ENCODE results near the gene CRACDL. TPM values are rescaled to one million over a fixed set of nuclear protein-coding genes. Genes with fewer than 3 reads are reported as not detected.

The CRACDL gene
- polyA plus RNA-seq, 1 of the 3 experiments (the other 2 are of a cell fraction), result not detected

- no peak for DNase-seq
- Histone ChIP-seq H3F3A (replicated peaks; ENCODE audit: insufficient read depth) (no peaks in the 10 kb centered on the region), H3K79me2 (ENCODE audit: insufficient read depth) (no peaks in the 10 kb centered on the region), H3K27me3 (ENCODE audit: insufficient read depth) (peaks cover 10% of the 10 kb centered on the region; the same call in 1 of the 2 replicates), H3K9me3 (no peaks in the 10 kb centered on the region), H4K20me1 (ENCODE audit: insufficient read depth) (no peaks in the 10 kb centered on the region), H3K36me3 (replicated peaks in 1 of 2; ENCODE audit: control insufficient read depth in 1 of 2, insufficient read depth in 2 of 2, low read length in 1 of 2) (no peaks in the 10 kb centered on the region), H2AFZ (ENCODE audit: low read depth) (no peak overlapping the region), H3K4me2 (no peak overlapping the region), H3K9me2 (no peaks in the 10 kb centered on the region), H3K9ac (no peak overlapping the region), H3K4me1 (ENCODE audit: control insufficient read depth in 1 of 2, insufficient read depth in 2 of 2, low read depth in 1 of 2, low read length in 1 of 2) (no peaks in the 10 kb centered on the region; a peak in 1 of 4 replicates), H3K4me3 (ENCODE audit: low read depth in 2 of 2, low read length in 1 of 2) (no peak overlapping the region), H3K27ac (ENCODE audit: low read depth in 2 of 2, low read length in 1 of 2) (no peak overlapping the region)
- 85% methylated on average over 6 of the region's 15 CpGs for WGBS (ENCODE audit: low lambda C conversion rate)
- TF ChIP-seq SMC3 (IDR thresholded peaks at IDR 0.05; ENCODE audit: low read depth, low read length) (no peak), JUND (IDR thresholded peaks at IDR 0.05) (no peak), RAD21 (IDR thresholded peaks at IDR 0.05; ENCODE audit: low read length) (no peak), FOSL2 (IDR thresholded peaks at IDR 0.05; ENCODE audit: borderline replicate concordance, low read depth) (no peak), ELF1 (IDR thresholded peaks at IDR 0.05) (no peak)
- POLR2A ChIA-PET, result no interaction called here
- CTCF ChIA-PET, result interaction anchor here (1.1 to 1.9 kb wide), 3 partner anchors 98 to 258 kb away, joined by 3 to 9 read pairs (median 3); no protein-coding TSS in a partner anchor
These were observed 109.2 kb downstream of the CRACDL start for GRCh38 chr2:98826856-98827255.

DNA sequence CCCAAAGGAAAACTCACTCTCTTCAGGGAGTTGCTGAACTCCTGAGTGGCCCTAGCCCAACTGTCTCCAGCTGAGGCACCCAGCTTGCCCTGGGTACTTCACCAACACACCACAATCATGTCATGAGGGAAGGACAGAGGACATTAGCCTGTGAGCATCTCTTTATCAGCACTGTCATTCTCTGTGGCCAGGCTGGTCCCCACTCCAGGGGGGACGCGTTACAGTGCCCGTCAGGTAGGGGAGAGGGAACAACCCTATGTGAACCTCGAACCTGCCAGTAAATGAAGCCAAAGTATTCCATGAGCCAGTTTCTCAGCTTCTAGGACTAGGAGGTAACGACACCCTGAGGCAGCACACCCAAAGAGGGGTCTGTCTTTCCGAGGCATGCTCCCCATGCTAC lies 110.2 kb downstream of the CRACDL start:
- no peaks in the 10 kb centered on the region; a peak in 1 of 4 replicates for H3K4me1 ChIP-seq (ENCODE audit: control insufficient read depth in 1 of 2, insufficient read depth in 2 of 2, low read depth in 1 of 2, low read length in 1 of 2)
- no peaks in the 10 kb centered on the region for H3F3A ChIP-seq (replicated peaks; ENCODE audit: insufficient read depth)
- H3K9me2 ChIP-seq, result no peaks in the 10 kb centered on the region
- WGBS (ENCODE audit: low lambda C conversion rate), result 64% methylated on average over 6 of the region's 6 CpGs
- H3K36me3 ChIP-seq (replicated peaks in 1 of 2; ENCODE audit: control insufficient read depth in 1 of 2, insufficient read depth in 2 of 2, low read length in 1 of 2), result no peaks in the 10 kb centered on the region
- H3K79me2 ChIP-seq (ENCODE audit: insufficient read depth), result no peaks in the 10 kb centered on the region
- ChIA-PET CTCF (interaction anchor here (1.0 to 1.9 kb wide), 3 partner anchors 176 to 257 kb away, joined by 3 to 9 read pairs (median 3); no protein-coding TSS in a partner anchor), POLR2A (no interaction called here)
- H3K9me3 ChIP-seq, result no peaks in the 10 kb centered on the region
- no peak overlapping the region for H3K4me2 ChIP-seq
- H3K4me3 ChIP-seq (ENCODE audit: low read depth in 2 of 2, low read length in 1 of 2), result no peak overlapping the region
- H4K20me1 ChIP-seq (ENCODE audit: insufficient read depth), result no peaks in the 10 kb centered on the region
- DNase-seq, result no peak
- no peak overlapping the region for H2AFZ ChIP-seq (ENCODE audit: low read depth)
- TF ChIP-seq SMC3 (IDR thresholded peaks at IDR 0.05; ENCODE audit: low read depth, low read length) (no peak), REST (IDR thresholded peaks at IDR 0.05; ENCODE audit: low read depth, low read length) (no peak), RXRA (IDR thresholded peaks at IDR 0.05; ENCODE audit: borderline replicate concordance, low read depth) (no peak)
- TF ChIP-seq, protein P1, sequence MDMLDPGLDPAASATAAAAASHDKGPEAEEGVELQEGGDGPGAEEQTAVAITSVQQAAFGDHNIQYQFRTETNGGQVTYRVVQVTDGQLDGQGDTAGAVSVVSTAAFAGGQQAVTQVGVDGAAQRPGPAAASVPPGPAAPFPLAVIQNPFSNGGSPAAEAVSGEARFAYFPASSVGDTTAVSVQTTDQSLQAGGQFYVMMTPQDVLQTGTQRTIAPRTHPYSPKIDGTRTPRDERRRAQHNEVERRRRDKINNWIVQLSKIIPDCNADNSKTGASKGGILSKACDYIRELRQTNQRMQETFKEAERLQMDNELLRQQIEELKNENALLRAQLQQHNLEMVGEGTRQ (IDR thresholded peaks at IDR 0.05; ENCODE audit: borderline replicate concordance, low read depth, low read length), result no peak
- H3K27ac ChIP-seq (ENCODE audit: low read depth in 2 of 2, low read length in 1 of 2), result no peak overlapping the region
- H3K9ac ChIP-seq, result no peak overlapping the region
- peaks cover 10% of the 10 kb centered on the region; the same call in 1 of the 2 replicates for H3K27me3 ChIP-seq (ENCODE audit: insufficient read depth)

All from SK-N-SH (cell line).